ACC112 (cell line): ENCODE data around the gene UBL7.
A peak's percentile ranks its signal among the peaks of the same experiment; 100 is the strongest.

Experiments
- H2AFZ ChIP-seq: fragments of 200-600 bp; sonication (generic); one replicate; pipeline ENCODE4 v1.6.0; 2017; ENCODE audit warnings: antibody characterized with exemption, low read length; ENCODE audit not compliant: unreplicated experiment
- H3K27ac ChIP-seq: fragments of 200-600 bp; sonication (generic); 2 replicates; pipeline ENCODE4 v1.5.1; 2014; ENCODE audit warnings: low read depth, mild to moderate bottlenecking, antibody characterized with exemption, low read length, moderate library complexity
- H3K27me3 ChIP-seq: fragments of 200-600 bp; sonication (generic); 2 replicates; pipeline ENCODE4 v1.6.1; 2014; ENCODE audit warnings: mild to moderate bottlenecking, antibody characterized with exemption, low read length, moderate library complexity, mixed read lengths; ENCODE audit not compliant: insufficient read depth
- H3K36me3 ChIP-seq: fragments of 200-600 bp; sonication (generic); 2 replicates; pipeline ENCODE4 v1.6.1; 2016; ENCODE audit warnings: mild to moderate bottlenecking, antibody characterized with exemption, low read length, moderate library complexity, mixed read lengths; ENCODE audit not compliant: insufficient read depth
- H3K4me1 ChIP-seq: fragments of 200-600 bp; sonication (generic); one replicate; pipeline ENCODE4 v1.6.1; 2016; ENCODE audit warnings: low read length, mixed read lengths; ENCODE audit not compliant: insufficient read depth, unreplicated experiment, control insufficient read depth
- H3K4me3 ChIP-seq: fragments of 200-600 bp; sonication (generic); 2 replicates; pipeline ENCODE4 v1.5.1; 2014; ENCODE audit warnings: mild to moderate bottlenecking, low read depth, low read length
- H3K79me2 ChIP-seq: fragments of 200-600 bp; sonication (generic); one replicate; pipeline ENCODE4 v1.6.0; 2016; ENCODE audit warnings: low read length; ENCODE audit not compliant: control insufficient read depth, unreplicated experiment, insufficient read depth

UBL7 gene, protein sequence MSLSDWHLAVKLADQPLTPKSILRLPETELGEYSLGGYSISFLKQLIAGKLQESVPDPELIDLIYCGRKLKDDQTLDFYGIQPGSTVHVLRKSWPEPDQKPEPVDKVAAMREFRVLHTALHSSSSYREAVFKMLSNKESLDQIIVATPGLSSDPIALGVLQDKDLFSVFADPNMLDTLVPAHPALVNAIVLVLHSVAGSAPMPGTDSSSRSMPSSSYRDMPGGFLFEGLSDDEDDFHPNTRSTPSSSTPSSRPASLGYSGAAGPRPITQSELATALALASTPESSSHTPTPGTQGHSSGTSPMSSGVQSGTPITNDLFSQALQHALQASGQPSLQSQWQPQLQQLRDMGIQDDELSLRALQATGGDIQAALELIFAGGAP

DNA sequence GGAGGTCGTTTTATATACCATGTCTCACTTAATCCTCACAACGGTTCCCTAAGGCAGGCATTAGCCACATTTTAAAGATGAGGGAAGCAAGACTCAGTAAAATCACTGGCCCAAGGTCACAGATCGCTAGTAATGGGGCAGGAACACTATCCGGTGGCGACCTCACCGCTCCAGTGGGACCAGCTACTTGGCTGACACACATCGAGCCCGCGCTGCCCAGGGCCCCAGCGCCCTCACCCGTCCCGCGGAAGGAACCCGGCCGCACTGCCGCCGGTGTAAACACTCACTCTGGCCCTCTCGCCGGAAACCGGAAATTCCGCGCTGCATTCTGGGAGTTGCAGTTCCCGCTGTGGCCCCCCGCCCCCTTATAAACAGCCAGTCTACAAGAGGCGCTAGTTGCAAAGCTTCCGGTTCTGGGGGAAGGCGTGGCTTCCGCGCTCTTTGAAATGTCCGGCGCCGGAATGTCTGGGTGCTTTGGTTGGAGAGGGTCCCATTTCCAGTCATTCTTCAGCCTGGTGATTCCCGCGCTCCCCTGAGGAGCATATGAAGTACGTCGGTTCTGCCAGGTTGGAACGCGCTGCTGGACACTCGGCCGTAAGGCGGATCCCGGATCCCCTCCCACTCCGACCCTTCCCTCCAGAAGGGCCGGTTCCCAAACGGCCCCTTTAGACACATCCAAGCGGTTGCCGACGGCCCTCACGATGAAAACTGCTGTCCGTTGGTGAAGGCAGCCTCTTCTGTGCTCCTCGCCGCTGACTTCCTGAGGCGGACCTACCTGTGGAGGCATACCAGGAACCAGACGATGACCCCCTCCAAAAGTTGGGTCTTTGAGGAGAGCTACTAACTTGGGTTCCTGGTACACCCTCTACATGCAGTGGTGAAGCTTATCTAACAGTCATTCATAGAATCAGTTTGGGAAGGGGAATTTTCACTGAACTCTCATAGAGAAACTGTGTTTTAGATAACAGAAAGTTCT lies at the start of gene UBL7:
TSS of gene UBL7 (minus strand) at position 290 of the 976 bp plus-strand sequence. CDS start 2,293 bp downstream, outside the sequence.
- Histone ChIP-seq H2AFZ (peak within 1 kb of the TSS; percentile 89), H3K27ac (peak within 1 kb of the TSS; percentile 85), H3K4me3 (peak within 1 kb of the TSS; percentile 94), H3K4me1 (peaks cover 7% of the 10 kb centered on the region), H3K79me2 (peaks cover 16% of the 10 kb centered on the region), H3K36me3 (peaks cover 12% of the 10 kb centered on the region), H3K27me3 (no peaks in the 10 kb centered on the region)

DNA sequence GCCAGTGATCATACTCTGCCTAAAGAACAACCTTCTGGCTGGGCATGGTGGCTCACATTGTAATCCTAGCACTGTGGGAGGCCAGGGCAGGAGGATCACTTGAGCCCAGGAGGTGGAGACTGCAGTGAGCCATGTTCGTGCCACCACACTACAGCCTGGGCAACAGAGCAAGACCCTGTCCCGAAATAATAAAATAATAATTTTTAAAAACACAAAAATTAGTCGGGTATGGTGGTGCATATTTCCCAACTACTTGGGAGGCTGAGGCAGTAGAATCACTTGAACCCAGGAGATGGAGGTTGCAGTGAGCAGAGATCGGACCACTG lies 45.5 kb upstream of the UBL7 start:
- Histone ChIP-seq H3K27me3 (no peaks in the 10 kb centered on the region), H3K4me3 (no peak overlapping the region), H3K36me3 (0 out of 2 replicates have a peak, but pooled peaks cover 5% of the 10 kb centered on the region), H3K4me1 (peaks cover 13% of the 10 kb centered on the region), H3K79me2 (no peaks in the 10 kb centered on the region), H2AFZ (no peak overlapping the region), H3K27ac (no peak overlapping the region; the same call in 1 of the 2 replicates)

- Histone ChIP-seq H3K4me3 (no peak overlapping the region), H3K79me2 (no peaks in the 10 kb centered on the region), H3K4me1 (peaks cover 10% of the 10 kb centered on the region), H3K27me3 (no peaks in the 10 kb centered on the region), H3K27ac (no peak overlapping the region; the same call in 1 of the 2 replicates), H2AFZ (no peak overlapping the region), H3K36me3 (0 out of 2 replicates have a peak, but pooled peaks cover 5% of the 10 kb centered on the region)
Observed at GRCh38 chr15:74505837-74506514, 45.0 kb upstream of the UBL7 start.

DNA sequence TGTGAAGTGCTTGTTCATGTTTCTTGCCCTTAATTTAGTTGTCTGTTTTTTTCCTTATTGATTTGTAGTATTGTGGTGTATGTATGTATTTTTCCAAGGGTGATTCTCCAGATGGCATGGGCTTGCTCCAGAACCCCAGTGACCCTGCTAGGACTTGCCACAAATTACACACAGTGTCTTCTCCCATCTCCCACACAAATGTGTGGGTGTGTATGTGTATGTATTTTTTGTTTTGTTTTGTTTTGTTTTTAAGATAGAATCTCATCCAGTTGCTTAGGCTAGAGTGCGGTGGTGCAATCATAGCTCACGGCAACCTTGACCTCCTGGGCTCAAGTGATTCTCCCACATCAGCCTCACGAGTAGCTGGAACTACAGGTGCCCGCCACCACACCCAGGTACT lies 43.9 kb upstream of the UBL7 start:
- Histone ChIP-seq H2AFZ (no peak overlapping the region), H3K27ac (no peak overlapping the region), H3K4me3 (no peak overlapping the region), H3K79me2 (no peaks in the 10 kb centered on the region), H3K27me3 (no peaks in the 10 kb centered on the region), H3K36me3 (0 out of 2 replicates have a peak, but pooled peaks cover 5% of the 10 kb centered on the region), H3K4me1 (peaks cover 6% of the 10 kb centered on the region)

DNA sequence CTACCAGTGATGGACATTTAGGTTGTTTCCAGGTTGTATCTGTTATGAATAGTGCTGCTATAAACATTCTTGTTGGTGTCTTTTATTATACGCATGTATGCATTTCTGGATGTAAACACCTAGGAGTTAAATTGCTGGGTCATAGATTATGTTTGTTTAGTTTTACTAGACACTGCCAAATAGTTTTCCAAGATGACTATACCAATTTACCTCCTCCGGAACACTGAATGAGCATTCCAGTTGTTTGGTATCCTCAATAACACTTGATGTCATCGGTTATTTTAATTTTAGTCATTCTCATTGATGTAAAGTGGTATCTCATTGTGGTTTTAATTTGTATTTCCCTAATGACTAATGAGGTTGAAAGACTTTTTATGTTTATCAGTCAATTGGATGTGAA lies 43.5 kb upstream of the UBL7 start:
- no peaks in the 10 kb centered on the region for H3K27me3 ChIP-seq
- peaks cover 6% of the 10 kb centered on the region for H3K4me1 ChIP-seq
- H3K27ac ChIP-seq, result no peak overlapping the region
- H3K36me3 ChIP-seq, result 0 out of 2 replicates have a peak, but pooled peaks cover 5% of the 10 kb centered on the region
- H2AFZ ChIP-seq, result no peak overlapping the region
- H3K4me3 ChIP-seq, result no peak overlapping the region
- no peaks in the 10 kb centered on the region for H3K79me2 ChIP-seq

DNA sequence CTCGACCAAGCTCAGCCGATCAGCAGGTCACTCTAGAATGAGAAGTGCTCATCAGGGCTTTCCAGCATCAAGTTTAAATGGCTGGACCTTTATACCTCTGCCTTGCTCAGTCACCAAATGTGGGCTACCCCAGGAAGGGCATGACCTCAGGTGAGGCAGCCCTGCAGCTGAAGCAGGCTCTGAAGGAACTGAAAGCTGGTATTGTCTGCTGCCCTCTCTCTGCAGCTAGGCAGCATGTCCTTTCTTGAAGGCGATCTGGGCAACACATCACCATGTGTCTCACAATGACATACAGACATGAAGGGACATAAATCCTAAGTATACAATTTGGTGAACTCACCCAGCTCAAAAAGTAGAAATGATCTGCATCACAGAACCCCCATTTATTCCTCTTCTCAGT lies 41.3 kb upstream of the UBL7 start:
- H3K4me1 ChIP-seq, result peaks cover 11% of the 10 kb centered on the region
- H3K27ac ChIP-seq, result no peak overlapping the region
- H3K27me3 ChIP-seq, result no peaks in the 10 kb centered on the region
- H3K4me3 ChIP-seq, result no peak overlapping the region
- H3K79me2 ChIP-seq, result no peaks in the 10 kb centered on the region
- H3K36me3 ChIP-seq, result 0 out of 2 replicates have a peak, but pooled peaks cover 5% of the 10 kb centered on the region
- H2AFZ ChIP-seq, result no peak overlapping the region

GRCh38 chr15:74500401-74500800 lies 39.4 kb upstream of the UBL7 start:
- no peak overlapping the region for H3K27ac ChIP-seq
- H3K79me2 ChIP-seq, result no peaks in the 10 kb centered on the region
- H3K27me3 ChIP-seq, result no peaks in the 10 kb centered on the region
- H3K36me3 ChIP-seq, result 0 out of 2 replicates have a peak, but pooled peaks cover 5% of the 10 kb centered on the region
- H3K4me1 ChIP-seq, result peaks cover 8% of the 10 kb centered on the region
- no peak overlapping the region for H3K4me3 ChIP-seq
- no peak overlapping the region for H2AFZ ChIP-seq

DNA sequence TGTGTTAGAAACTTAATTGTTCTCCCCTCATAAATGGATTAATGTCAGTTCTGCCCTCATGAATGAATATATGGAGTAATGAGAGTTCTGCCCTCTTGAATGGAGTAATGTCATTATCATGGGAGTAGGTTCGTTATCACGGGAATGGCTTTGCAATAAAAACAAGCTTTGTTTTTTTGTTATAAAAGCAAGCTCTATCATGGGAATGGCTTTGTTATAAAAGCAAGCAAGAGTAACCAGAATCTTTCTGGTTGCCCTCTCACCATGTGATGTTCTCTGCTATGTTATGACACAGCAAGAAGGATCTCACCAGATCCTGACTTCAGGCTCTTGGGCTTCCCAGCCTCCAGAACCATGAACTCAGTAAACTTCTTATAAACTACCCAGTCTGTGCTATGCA lies 38.4 kb upstream of the UBL7 start:
- Histone ChIP-seq H3K4me3 (no peak overlapping the region), H3K79me2 (no peaks in the 10 kb centered on the region), H3K36me3 (0 out of 2 replicates have a peak, but pooled peaks cover 4% of the 10 kb centered on the region), H3K27ac (no peak overlapping the region), H3K4me1 (peaks cover 8% of the 10 kb centered on the region), H3K27me3 (no peaks in the 10 kb centered on the region), H2AFZ (no peak overlapping the region)

DNA sequence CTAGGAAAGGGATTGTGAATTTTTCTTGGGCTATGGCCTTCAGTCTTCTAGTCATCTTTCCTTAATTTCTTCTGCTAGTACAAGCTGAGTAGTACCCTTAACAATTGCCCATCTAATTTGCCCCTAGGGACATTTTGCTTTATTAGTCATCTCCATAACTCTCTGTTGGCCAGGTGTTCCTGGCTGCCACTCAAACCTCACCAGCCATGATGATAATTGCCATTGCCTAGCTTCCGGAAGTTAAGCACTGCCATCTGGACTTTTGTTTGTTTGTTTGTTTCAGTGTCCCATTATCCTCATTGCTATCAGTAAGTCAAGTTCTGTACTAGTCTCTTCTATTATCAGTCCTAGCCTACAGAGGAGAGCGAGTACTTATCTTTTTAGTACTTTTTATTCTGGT lies 36.6 kb upstream of the UBL7 start:
- Histone ChIP-seq H3K4me3 (no peak overlapping the region), H2AFZ (no peak overlapping the region), H3K27me3 (no peaks in the 10 kb centered on the region), H3K79me2 (no peaks in the 10 kb centered on the region), H3K4me1 (peaks cover 8% of the 10 kb centered on the region), H3K27ac (no peak overlapping the region), H3K36me3 (no peaks in the 10 kb centered on the region)

- Histone ChIP-seq H3K27ac (no peak overlapping the region), H3K4me1 (peaks cover 8% of the 10 kb centered on the region), H3K27me3 (no peaks in the 10 kb centered on the region)
Observed at GRCh38 chr15:74496648-74497047, 35.7 kb upstream of the UBL7 start.

More at GRCh38 chr15:74496648-74497047, 35.7 kb upstream of the UBL7 start:
- Histone ChIP-seq H3K36me3 (no peaks in the 10 kb centered on the region), H2AFZ (no peak overlapping the region), H3K79me2 (no peaks in the 10 kb centered on the region), H3K4me3 (no peak overlapping the region)
